Activated CD8-positive, alpha-beta memory T cell treated with anti-CD3 and anti-CD28 coated beads, Interleukin-2, amount 10 ng/mL, durations not matched to agents 7 days and 5 days (primary cell): ENCODE results near the gene FMNL2. TPM values are rescaled to one million over a fixed set of nuclear protein-coding genes. Genes with fewer than 3 reads are reported as not detected.
"Not testable (repeated sequence)": the region's sequence is repeated elsewhere in the genome, so short reads cannot be mapped to it uniquely, and the experiment has no call there.

Source experiments
- ATAC-seq: fragments of 150-1000 bp; cut with Tn5 transposase; one replicate; pipeline ENCODE4 v1.10.0; 2021; ENCODE audit warnings: moderate library complexity
- CTCF ChIA-PET: fragments of 350-600 bp; sonication (Branson Sonifier 250); formaldehyde crosslinking; loops from one replicate; lab custom pipeline; 2021; ENCODE audit warnings: antibody characterized with exemption; lab: Charles Lee
- DNase-seq: peaks from one replicate; pipeline ENCODE4 v3.0.0-alpha.2; 2020
- H3K27ac Mint-ChIP-seq: one replicate; pipeline ENCODE4 v1.8.0; 2021; ENCODE audit warnings: mild to moderate bottlenecking, mixed read lengths
- H3K27me3 Mint-ChIP-seq: one replicate; pipeline ENCODE4 v1.8.0; 2021; ENCODE audit warnings: mixed read lengths
- H3K36me3 Mint-ChIP-seq: one replicate; pipeline ENCODE4 v1.8.0; 2021; ENCODE audit warnings: mild to moderate bottlenecking, mixed read lengths
- H3K4me1 Mint-ChIP-seq: one replicate; pipeline ENCODE4 v1.8.0; 2021; ENCODE audit warnings: mixed read lengths
- H3K4me3 Mint-ChIP-seq: one replicate; pipeline ENCODE4 v1.8.0; 2021; ENCODE audit warnings: mild to moderate bottlenecking, moderate library complexity, mixed read lengths
- H3K9me3 Mint-ChIP-seq: one replicate; pipeline ENCODE4 v1.8.0; 2022; ENCODE audit warnings: low read depth, mixed read lengths
- total RNA-seq, 2 experiments: library from RNA; stranded (reverse); gene quantifications; one replicate each; pipeline ENCODE4 v1.2.3, GENCODE V29; 2021

Gene FMNL2
- total RNA-seq, 2 experiments from 2014 or later = 0.26 to 0.56 TPM

- no peaks in the 10 kb centered on the region for H3K4me1 Mint-ChIP-seq
- ATAC-seq (no peak), DNase-seq (no peak)
- H3K4me3 Mint-ChIP-seq = no peak overlapping the region
- H3K27ac Mint-ChIP-seq = no peak overlapping the region
- H3K27me3 Mint-ChIP-seq = peaks cover 3% of the 10 kb centered on the region
- no peaks in the 10 kb centered on the region for H3K36me3 Mint-ChIP-seq
- H3K9me3 Mint-ChIP-seq = no peaks in the 10 kb centered on the region
- CTCF ChIA-PET = no interaction called here
These were observed 35.8 kb downstream of the FMNL2 start for GRCh38 chr2:152370783-152371182.

- Mint-ChIP-seq H3K27ac (no peak overlapping the region), H3K4me3 (no peak overlapping the region), H3K9me3 (no peaks in the 10 kb centered on the region), H3K27me3 (peaks cover 3% of the 10 kb centered on the region), H3K36me3 (no peaks in the 10 kb centered on the region), H3K4me1 (no peaks in the 10 kb centered on the region)
- DNase-seq (no peak), ATAC-seq (no peak)
- CTCF ChIA-PET = no interaction called here
These were observed 37.5 kb downstream of the FMNL2 start for GRCh38 chr2:152372438-152372984.

- H3K9me3 Mint-ChIP-seq = no peaks in the 10 kb centered on the region
- H3K27me3 Mint-ChIP-seq = peaks cover 3% of the 10 kb centered on the region
- DNase-seq (no peak), ATAC-seq (no peak)
- H3K27ac Mint-ChIP-seq = no peak overlapping the region
- no peak overlapping the region for H3K4me3 Mint-ChIP-seq
- H3K36me3 Mint-ChIP-seq = no peaks in the 10 kb centered on the region
- CTCF ChIA-PET = no interaction called here
- no peaks in the 10 kb centered on the region for H3K4me1 Mint-ChIP-seq
These were observed 40.2 kb downstream of the FMNL2 start for GRCh38 chr2:152375174-152375573.

- Mint-ChIP-seq H3K4me3 (no peak overlapping the region), H3K27ac (no peak overlapping the region), H3K36me3 (no peaks in the 10 kb centered on the region), H3K4me1 (no peaks in the 10 kb centered on the region), H3K9me3 (no peaks in the 10 kb centered on the region), H3K27me3 (peaks cover 3% of the 10 kb centered on the region)
- ATAC-seq (no peak), DNase-seq (no peak)
- CTCF ChIA-PET = no interaction called here
These were observed 41.4 kb downstream of the FMNL2 start for GRCh38 chr2:152376385-152376784.

- no peaks in the 10 kb centered on the region for H3K4me1 Mint-ChIP-seq
- H3K4me3 Mint-ChIP-seq = no peak overlapping the region
- H3K27ac Mint-ChIP-seq = no peak overlapping the region
- DNase-seq (no peak), ATAC-seq (no peak)
- CTCF ChIA-PET = no interaction called here
- no peaks in the 10 kb centered on the region for H3K9me3 Mint-ChIP-seq
- H3K27me3 Mint-ChIP-seq = peaks cover 3% of the 10 kb centered on the region
- H3K36me3 Mint-ChIP-seq = no peaks in the 10 kb centered on the region
These were observed 42.0 kb downstream of the FMNL2 start for GRCh38 chr2:152376968-152377367.

- DNase-seq = no peak
- no peaks in the 10 kb centered on the region for H3K9me3 Mint-ChIP-seq
- CTCF ChIA-PET = no interaction called here
- no peak overlapping the region for H3K4me3 Mint-ChIP-seq
- ATAC-seq = no peak
- no peak overlapping the region for H3K27ac Mint-ChIP-seq
- no peaks in the 10 kb centered on the region for H3K27me3 Mint-ChIP-seq
- H3K4me1 Mint-ChIP-seq = no peaks in the 10 kb centered on the region
- H3K36me3 Mint-ChIP-seq = no peaks in the 10 kb centered on the region
These were observed 44.1 kb downstream of the FMNL2 start for GRCh38 chr2:152379089-152379488.

- no peak for ATAC-seq
- no peak for DNase-seq
- Mint-ChIP-seq H3K36me3 (no peaks in the 10 kb centered on the region), H3K27ac (no peak overlapping the region), H3K9me3 (no peaks in the 10 kb centered on the region), H3K27me3 (peaks cover 3% of the 10 kb centered on the region), H3K4me3 (no peak overlapping the region), H3K4me1 (no peaks in the 10 kb centered on the region)
- CTCF ChIA-PET = no interaction called here
These were observed 45.5 kb downstream of the FMNL2 start for GRCh38 chr2:152380261-152381055.

- no peak for ATAC-seq
- H3K27ac Mint-ChIP-seq = no peak overlapping the region
- H3K36me3 Mint-ChIP-seq = no peaks in the 10 kb centered on the region
- H3K4me3 Mint-ChIP-seq = no peak overlapping the region
- H3K27me3 Mint-ChIP-seq = peaks cover 9% of the 10 kb centered on the region
- no peaks in the 10 kb centered on the region for H3K4me1 Mint-ChIP-seq
- no peaks in the 10 kb centered on the region for H3K9me3 Mint-ChIP-seq
- DNase-seq = no peak
- CTCF ChIA-PET = interaction anchor here (0.7 kb wide), 1 partner anchor 80 kb away, joined by 6 read pairs; no protein-coding TSS in a partner anchor
These were observed 48.7 kb downstream of the FMNL2 start for GRCh38 chr2:152383702-152384101.

- DNase-seq = no peak
- no peaks in the 10 kb centered on the region for H3K9me3 Mint-ChIP-seq
- CTCF ChIA-PET = no interaction called here
- no peak overlapping the region for H3K27ac Mint-ChIP-seq
- no peaks in the 10 kb centered on the region for H3K36me3 Mint-ChIP-seq
- no peaks in the 10 kb centered on the region for H3K4me1 Mint-ChIP-seq
- no peak overlapping the region for H3K4me3 Mint-ChIP-seq
- H3K27me3 Mint-ChIP-seq = peaks cover 9% of the 10 kb centered on the region
- ATAC-seq = no peak
These were observed 50.0 kb downstream of the FMNL2 start for GRCh38 chr2:152384992-152385391.

GRCh38 chr2:152385650-152386049 lies 50.7 kb downstream of the FMNL2 start:
- Mint-ChIP-seq H3K27me3 (peaks cover 9% of the 10 kb centered on the region), H3K27ac (no peak overlapping the region), H3K4me3 (no peak overlapping the region), H3K9me3 (no peaks in the 10 kb centered on the region), H3K4me1 (no peaks in the 10 kb centered on the region), H3K36me3 (no peaks in the 10 kb centered on the region)
- DNase-seq = no peak
- no peak for ATAC-seq
- CTCF ChIA-PET = no interaction called here

- ATAC-seq (no peak), DNase-seq (no peak)
- H3K27ac Mint-ChIP-seq = no peak overlapping the region
- no peak overlapping the region for H3K4me3 Mint-ChIP-seq
- H3K36me3 Mint-ChIP-seq = no peaks in the 10 kb centered on the region
- peaks cover 9% of the 10 kb centered on the region for H3K27me3 Mint-ChIP-seq
- CTCF ChIA-PET = no interaction called here
- no peaks in the 10 kb centered on the region for H3K4me1 Mint-ChIP-seq
- no peaks in the 10 kb centered on the region for H3K9me3 Mint-ChIP-seq
These were observed 51.3 kb downstream of the FMNL2 start for GRCh38 chr2:152386266-152386665.

GRCh38 chr2:152387041-152387440 lies 52.1 kb downstream of the FMNL2 start:
- ATAC-seq (no peak), DNase-seq (no peak)
- H3K27me3 Mint-ChIP-seq = peaks cover 9% of the 10 kb centered on the region
- H3K27ac Mint-ChIP-seq = no peak overlapping the region
- no peaks in the 10 kb centered on the region for H3K36me3 Mint-ChIP-seq
- CTCF ChIA-PET = no interaction called here
- no peaks in the 10 kb centered on the region for H3K9me3 Mint-ChIP-seq
- H3K4me1 Mint-ChIP-seq = no peaks in the 10 kb centered on the region
- H3K4me3 Mint-ChIP-seq = no peak overlapping the region

GRCh38 chr2:152388269-152388668 lies 53.3 kb downstream of the FMNL2 start:
- H3K4me3 Mint-ChIP-seq, H3K36me3 Mint-ChIP-seq, DNase-seq, CTCF ChIA-PET, H3K4me1 Mint-ChIP-seq, H3K9me3 Mint-ChIP-seq, ATAC-seq, H3K27ac Mint-ChIP-seq: not testable (repeated sequence)
- peaks cover 15% of the 10 kb centered on the region for H3K27me3 Mint-ChIP-seq

GRCh38 chr2:152389483-152389882 lies 54.5 kb downstream of the FMNL2 start:
- CTCF ChIA-PET = no interaction called here
- Mint-ChIP-seq H3K4me3 (no peak overlapping the region), H3K9me3 (no peaks in the 10 kb centered on the region), H3K36me3 (no peaks in the 10 kb centered on the region), H3K27ac (no peak overlapping the region), H3K27me3 (peaks cover 12% of the 10 kb centered on the region), H3K4me1 (no peaks in the 10 kb centered on the region)
- ATAC-seq (no peak), DNase-seq (no peak)
